Cardiac muscle cell (in vitro differentiated cells and primary cell): Measurements from ENCODE around the gene PTGDS. TPM values are rescaled to one million over a fixed set of nuclear protein-coding genes. Genes with fewer than 3 reads are reported as not detected.

Experiments used
- DNase-seq, 2 donors: peaks; one replicate each; pipeline versions ENCODE4 v3.0.0 to v3.0.0-alpha.2; 2010 to 2017; ENCODE audit warnings: low read depth in 1 of 2, low spot score in 1 of 2
- H3K27ac ChIP-seq: fragments of 200-600 bp; sonication (generic); 2 replicates; pipeline ENCODE4 v1.5.1; 2016
- H3K27me3 ChIP-seq: fragments of 200-600 bp; sonication (generic); 2 replicates; pipeline ENCODE4 v1.6.0; 2016; ENCODE audit warnings: control low read depth
- H3K36me3 ChIP-seq: fragments of 200-600 bp; sonication (generic); 2 replicates; pipeline ENCODE4 v1.5.1; 2016; ENCODE audit warnings: control low read depth
- H3K4me1 ChIP-seq: fragments of 200-600 bp; sonication (generic); 2 replicates; pipeline ENCODE4 v1.8.1; 2017; ENCODE audit warnings: low read depth, mild to moderate bottlenecking, mixed run types
- H3K4me3 ChIP-seq: fragments of 200-600 bp; sonication (generic); 2 replicates; pipeline ENCODE4 v1.5.1; 2016; ENCODE audit warnings: mild to moderate bottlenecking
- H3K9me3 ChIP-seq: fragments of 200-600 bp; sonication (generic); 2 replicates; pipeline ENCODE4 v1.5.1; 2017; ENCODE audit warnings: low read depth, mild to moderate bottlenecking, control low read depth
- CTCF ChIP-seq: IDR thresholded peaks from 2 replicates; pipeline ENCODE4 v1.5.1; 2012; ENCODE audit warnings: low read depth, mild to moderate bottlenecking, low read length
- polyA plus RNA-seq: library from polyadenylated mRNA; unstranded; fragments of >200 nt; fragmentation: Nextera tagmentation; extraction: Ambion mirVana; gene quantifications from 2 replicates; pipeline ENCODE4 v1.2.1, GENCODE V29; 2016
- total RNA-seq: library from RNA; depleted of rRNA; stranded (reverse); fragments of >200 nt; gene quantifications from 2 replicates; pipeline ENCODE4 v1.2.3, GENCODE V29; 2016

PTGDS gene
- total and polyA plus RNA-seq, 2 experiments from 2014 or later = 3.4 to 3.9 TPM

GRCh38 chr9:137021568-137021978, 44.3 kb downstream of the PTGDS start:
- DNase-seq = no peak
- TF ChIP-seq CTCF = no peak
- no peak overlapping the region for H3K4me3 ChIP-seq
- H3K36me3 ChIP-seq = no peaks in the 10 kb centered on the region
- no peak overlapping the region for H3K27ac ChIP-seq
- H3K27me3 ChIP-seq = no peaks in the 10 kb centered on the region
- H3K4me1 ChIP-seq = no peaks in the 10 kb centered on the region
- H3K9me3 ChIP-seq = no peaks in the 10 kb centered on the region

GRCh38 chr9:137021979-137022661, 44.8 kb downstream of the PTGDS start:
- peaks cover under 1% of the 10 kb centered on the region for H3K4me1 ChIP-seq
- DNase-seq = peak; percentile 13 to 47
- H3K4me3 ChIP-seq = no peak overlapping the region
- no peak overlapping the region for H3K27ac ChIP-seq
- no peaks in the 10 kb centered on the region for H3K36me3 ChIP-seq
- TF ChIP-seq CTCF = no peak
- no peaks in the 10 kb centered on the region for H3K9me3 ChIP-seq
- H3K27me3 ChIP-seq = no peaks in the 10 kb centered on the region

GRCh38 chr9:137022662-137023008, 45.3 kb downstream of the PTGDS start:
- DNase-seq = no peak
- Histone ChIP-seq H3K4me3 (no peak overlapping the region), H3K27ac (no peak overlapping the region), H3K27me3 (no peaks in the 10 kb centered on the region), H3K36me3 (no peaks in the 10 kb centered on the region), H3K4me1 (peaks cover 5% of the 10 kb centered on the region), H3K9me3 (no peaks in the 10 kb centered on the region)
- TF ChIP-seq CTCF = no peak

- no peaks in the 10 kb centered on the region for H3K27me3 ChIP-seq
- no peak overlapping the region for H3K27ac ChIP-seq
- peaks cover 5% of the 10 kb centered on the region for H3K4me1 ChIP-seq
- no peak for DNase-seq
- no peak overlapping the region for H3K4me3 ChIP-seq
- TF ChIP-seq CTCF = no peak
- no peaks in the 10 kb centered on the region for H3K36me3 ChIP-seq
- H3K9me3 ChIP-seq = no peaks in the 10 kb centered on the region
Measured at GRCh38 chr9:137023157-137023556, 45.9 kb downstream of the PTGDS start.

- Histone ChIP-seq H3K4me1 (peaks cover 5% of the 10 kb centered on the region), H3K4me3 (no peak overlapping the region), H3K9me3 (no peaks in the 10 kb centered on the region), H3K27me3 (no peaks in the 10 kb centered on the region), H3K27ac (no peak overlapping the region), H3K36me3 (no peaks in the 10 kb centered on the region)
- no peak for DNase-seq
- no peak for TF ChIP-seq CTCF
Measured at GRCh38 chr9:137023583-137023991, 46.3 kb downstream of the PTGDS start.
